Mucosa of stomach (tissue), 1 donor: ENCODE results near the gene ALG5.

Experiments
- H3K27me3 ChIP-seq: one replicate; pipeline ENCODE4 v1.7.0; 2013; ENCODE audit warnings: mild to moderate bottlenecking, low read length; ENCODE audit not compliant: control insufficient read depth, insufficient read depth
- H3K36me3 ChIP-seq: one replicate; pipeline ENCODE4 v1.7.0; 2013; ENCODE audit warnings: low read length; ENCODE audit not compliant: control insufficient read depth, insufficient read depth
- H3K4me1 ChIP-seq: one replicate; pipeline ENCODE4 v1.7.0; 2013; ENCODE audit warnings: mild to moderate bottlenecking, low read length; ENCODE audit not compliant: control insufficient read depth, insufficient read depth
- H3K4me3 ChIP-seq: one replicate; pipeline ENCODE4 v1.7.0; 2013; ENCODE audit warnings: low read length
- H3K9ac ChIP-seq: one replicate; pipeline ENCODE4 v1.7.0; 2013; ENCODE audit warnings: mild to moderate bottlenecking, low read length, moderate library complexity
- H3K9me3 ChIP-seq: one replicate; pipeline ENCODE4 v1.7.0; 2013; ENCODE audit warnings: mild to moderate bottlenecking, low read length, moderate library complexity; ENCODE audit not compliant: control insufficient read depth
- donor health status: Pancreatic carcinoma.

ALG5 gene

GRCh38 chr13:36920616-36921185, 78.4 kb downstream of the ALG5 start:
- H3K4me1 ChIP-seq = peaks cover 4% of the 10 kb centered on the region
- peaks cover 21% of the 10 kb centered on the region for H3K27me3 ChIP-seq
- no peaks in the 10 kb centered on the region for H3K36me3 ChIP-seq
- no peak overlapping the region for H3K9ac ChIP-seq
- H3K9me3 ChIP-seq = no peaks in the 10 kb centered on the region
- H3K4me3 ChIP-seq = no peak overlapping the region

GRCh38 chr13:36919833-36920615, 79.1 kb downstream of the ALG5 start, which contains the start of gene SMAD9:
SMAD9 (minus strand) TSS chr13:36920238; CDS start chr13:36879689, 40,549 bp downstream.
- H3K36me3 ChIP-seq = no peaks in the 10 kb centered on the region
- H3K4me3 ChIP-seq = no peak within 1 kb of the TSS
- H3K27me3 ChIP-seq = peaks cover 21% of the 10 kb centered on the region
- H3K9ac ChIP-seq = peak within 1 kb of the TSS; percentile 41
- no peaks in the 10 kb centered on the region for H3K9me3 ChIP-seq
- peaks cover 4% of the 10 kb centered on the region for H3K4me1 ChIP-seq

- H3K4me1 ChIP-seq = peaks cover 4% of the 10 kb centered on the region
- H3K4me3 ChIP-seq = no peak overlapping the region
- H3K27me3 ChIP-seq = peaks cover 21% of the 10 kb centered on the region
- no peaks in the 10 kb centered on the region for H3K36me3 ChIP-seq
- peak overlapping the region; percentile 41 for H3K9ac ChIP-seq
- H3K9me3 ChIP-seq = no peaks in the 10 kb centered on the region
These were observed 79.8 kb downstream of the ALG5 start for GRCh38 chr13:36919171-36919832.

- Histone ChIP-seq H3K27me3 (peaks cover 21% of the 10 kb centered on the region), H3K9ac (peak overlapping the region; percentile 41), H3K36me3 (no peaks in the 10 kb centered on the region), H3K4me1 (peaks cover 5% of the 10 kb centered on the region), H3K9me3 (no peaks in the 10 kb centered on the region), H3K4me3 (no peak overlapping the region)
These were observed 80.7 kb downstream of the ALG5 start for GRCh38 chr13:36918246-36919131.

GRCh38 chr13:36917311-36917710, 81.8 kb downstream of the ALG5 start:
- Histone ChIP-seq H3K27me3 (peaks cover 21% of the 10 kb centered on the region), H3K9ac (no peak overlapping the region), H3K4me3 (no peak overlapping the region), H3K4me1 (peaks cover 10% of the 10 kb centered on the region), H3K36me3 (no peaks in the 10 kb centered on the region), H3K9me3 (no peaks in the 10 kb centered on the region)

- Histone ChIP-seq H3K27me3 (peaks cover 21% of the 10 kb centered on the region), H3K9ac (no peak overlapping the region), H3K4me1 (peaks cover 10% of the 10 kb centered on the region), H3K9me3 (no peaks in the 10 kb centered on the region), H3K4me3 (no peak overlapping the region), H3K36me3 (no peaks in the 10 kb centered on the region)
These were observed 83.1 kb downstream of the ALG5 start for GRCh38 chr13:36915896-36916640.

GRCh38 chr13:36915106-36915505, 84.0 kb downstream of the ALG5 start:
- peaks cover 6% of the 10 kb centered on the region for H3K4me1 ChIP-seq
- peaks cover 14% of the 10 kb centered on the region for H3K27me3 ChIP-seq
- H3K9me3 ChIP-seq = no peaks in the 10 kb centered on the region
- no peak overlapping the region for H3K9ac ChIP-seq
- H3K4me3 ChIP-seq = no peak overlapping the region
- H3K36me3 ChIP-seq = no peaks in the 10 kb centered on the region

GRCh38 chr13:36914648-36915047, 84.5 kb downstream of the ALG5 start:
- Histone ChIP-seq H3K9ac (no peak overlapping the region), H3K27me3 (peaks cover 14% of the 10 kb centered on the region), H3K4me1 (peaks cover 6% of the 10 kb centered on the region), H3K36me3 (no peaks in the 10 kb centered on the region), H3K4me3 (no peak overlapping the region), H3K9me3 (no peaks in the 10 kb centered on the region)

- Histone ChIP-seq H3K36me3 (no peaks in the 10 kb centered on the region), H3K9me3 (no peaks in the 10 kb centered on the region), H3K4me3 (no peak overlapping the region), H3K27me3 (peaks cover 4% of the 10 kb centered on the region), H3K9ac (no peak overlapping the region), H3K4me1 (peaks cover 6% of the 10 kb centered on the region)
These were observed 85.7 kb downstream of the ALG5 start for GRCh38 chr13:36913463-36913862.

- Histone ChIP-seq H3K9me3 (no peaks in the 10 kb centered on the region), H3K4me3 (no peak overlapping the region), H3K27me3 (no peaks in the 10 kb centered on the region), H3K9ac (no peak overlapping the region), H3K36me3 (no peaks in the 10 kb centered on the region), H3K4me1 (peaks cover 6% of the 10 kb centered on the region)
These were observed 86.2 kb downstream of the ALG5 start for GRCh38 chr13:36912973-36913372.

GRCh38 chr13:36912369-36912768, 86.8 kb downstream of the ALG5 start:
- Histone ChIP-seq H3K9me3 (no peaks in the 10 kb centered on the region), H3K4me1 (peaks cover 6% of the 10 kb centered on the region), H3K4me3 (no peak overlapping the region), H3K9ac (no peak overlapping the region), H3K36me3 (no peaks in the 10 kb centered on the region), H3K27me3 (no peaks in the 10 kb centered on the region)
